WTC11 (cell line): ENCODE measurements around the gene TM9SF1. TPM values are rescaled to one million over a fixed set of nuclear protein-coding genes. Genes with fewer than 3 reads are reported as not detected.
A peak's percentile ranks its signal among the peaks of the same experiment; 100 is the strongest.

Source experiments
- ATF1 ChIP-seq: sonication (generic); formaldehyde crosslinking; IDR thresholded peaks from 2 replicates; pipeline ENCODE4 v1.8.1; 2023; ENCODE audit warnings: mild to moderate bottlenecking, moderate library complexity, missing genetic modification reagents
- CREB1 ChIP-seq: sonication (generic); formaldehyde crosslinking; IDR thresholded peaks from 2 replicates; pipeline ENCODE4 v1.8.0; 2023; ENCODE audit warnings: mild to moderate bottlenecking, missing genetic modification reagents
- CREM ChIP-seq: sonication (generic); formaldehyde crosslinking; IDR thresholded peaks from 2 replicates; pipeline ENCODE4 v1.8.1; 2022; ENCODE audit warnings: mild to moderate bottlenecking, missing genetic modification reagents, moderate library complexity
- ETV6 ChIP-seq: sonication (generic); formaldehyde crosslinking; IDR thresholded peaks from 2 replicates; pipeline ENCODE4 v1.8.1; 2022; ENCODE audit warnings: mild to moderate bottlenecking, missing genetic modification reagents
- FOXK1 ChIP-seq: sonication (generic); formaldehyde crosslinking; IDR thresholded peaks from 2 replicates; pipeline ENCODE4 v1.8.0; 2022; ENCODE audit warnings: mild to moderate bottlenecking, moderate library complexity, missing genetic modification reagents
- GABPB1 ChIP-seq: sonication (generic); formaldehyde crosslinking; IDR thresholded peaks from 2 replicates; pipeline ENCODE4 v1.8.1; 2023; ENCODE audit warnings: mild to moderate bottlenecking, missing genetic modification reagents
- GRHL2 ChIP-seq: fragments of 250-450 bp; sonication (Bioruptor Pico); IDR thresholded peaks from 2 replicates; pipeline ENCODE4 v1.8.0; 2022; ENCODE audit warnings: mild to moderate bottlenecking, moderate library complexity; ENCODE audit not compliant: insufficient replicate concordance, severe bottlenecking
- JUN ChIP-seq: sonication (generic); formaldehyde crosslinking; IDR thresholded peaks from 2 replicates; pipeline ENCODE4 v1.8.0; 2023; ENCODE audit warnings: mild to moderate bottlenecking, missing genetic modification reagents
- NFYB ChIP-seq: sonication (generic); formaldehyde crosslinking; conservative IDR thresholded peaks from 2 replicates; pipeline ENCODE4 v1.8.0; 2022; ENCODE audit warnings: low read depth, missing genetic modification reagents
- NR3C1 ChIP-seq: sonication (generic); formaldehyde crosslinking; conservative IDR thresholded peaks from 2 replicates; pipeline ENCODE4 v1.8.1; 2023; ENCODE audit warnings: low read depth, mild to moderate bottlenecking, missing genetic modification reagents
- RELA ChIP-seq: sonication (generic); formaldehyde crosslinking; IDR thresholded peaks from 2 replicates; pipeline ENCODE4 v1.8.1; 2022; ENCODE audit warnings: missing genetic modification reagents, mild to moderate bottlenecking, borderline replicate concordance
- SMAD4 ChIP-seq: sonication (generic); formaldehyde crosslinking; IDR thresholded peaks from 2 replicates; pipeline ENCODE4 v1.8.0; 2022; ENCODE audit warnings: mild to moderate bottlenecking, missing genetic modification reagents
- TCF7 ChIP-seq: sonication (generic); formaldehyde crosslinking; IDR thresholded peaks from 2 replicates; pipeline ENCODE4 v1.8.0; 2022; ENCODE audit warnings: mild to moderate bottlenecking, low read depth, missing genetic modification reagents, moderate library complexity
- TP53 ChIP-seq: sonication (generic); formaldehyde crosslinking; IDR thresholded peaks from 2 replicates; pipeline ENCODE4 v1.8.1; 2023; ENCODE audit warnings: mild to moderate bottlenecking, missing genetic modification reagents
- ZNF121 ChIP-seq: sonication (generic); formaldehyde crosslinking; IDR thresholded peaks from 2 replicates; pipeline ENCODE4 v1.8.0; 2023; ENCODE audit warnings: missing genetic modification reagents
- ZNF138 ChIP-seq: sonication (generic); formaldehyde crosslinking; conservative IDR thresholded peaks from 2 replicates; pipeline ENCODE4 v1.8.1; 2022; ENCODE audit warnings: mild to moderate bottlenecking, moderate library complexity, missing genetic modification reagents
- ZNF263 ChIP-seq: sonication (generic); formaldehyde crosslinking; IDR thresholded peaks from 2 replicates; pipeline ENCODE4 v1.8.1; 2022; ENCODE audit warnings: low read depth, mild to moderate bottlenecking, moderate library complexity, missing genetic modification reagents
- ZNF317 ChIP-seq: sonication (generic); formaldehyde crosslinking; IDR thresholded peaks from 2 replicates; pipeline ENCODE4 v1.8.1; 2023; ENCODE audit warnings: low read depth, mild to moderate bottlenecking, moderate library complexity, missing genetic modification reagents, borderline replicate concordance
- ZNF416 ChIP-seq: fragments of 250-450 bp; sonication (Bioruptor Pico); IDR thresholded peaks from 2 replicates; pipeline ENCODE4 v1.9.0; 2021; ENCODE audit warnings: mild to moderate bottlenecking, inconsistent platforms
- ZNF671 ChIP-seq: fragments of 250-450 bp; sonication (Bioruptor Pico); IDR thresholded peaks from 2 replicates; pipeline ENCODE4 v1.8.0; 2021; ENCODE audit warnings: mild to moderate bottlenecking
- total RNA-seq: library from RNA; stranded (reverse); gene quantifications from 3 replicates; pipeline ENCODE4 v1.2.3, GENCODE V29; 2021
- TF ChIP-seq, protein P1 (sequence below): fragments of 250-450 bp; sonication (Bioruptor Pico); IDR thresholded peaks from 2 replicates; pipeline ENCODE4 v1.9.0; 2021; ENCODE audit warnings: moderate library complexity, mild to moderate bottlenecking, inconsistent platforms, borderline replicate concordance
- TF ChIP-seq, protein P2 (sequence below): fragments of 250-450 bp; sonication (Bioruptor Pico); IDR thresholded peaks from 2 replicates; pipeline ENCODE4 v1.9.0; 2021; ENCODE audit warnings: mild to moderate bottlenecking
- TF ChIP-seq, protein P3 (sequence below): fragments of 250-450 bp; sonication (Bioruptor Pico); IDR thresholded peaks from 2 replicates; pipeline ENCODE4 v2.1.2; 2022; ENCODE audit warnings: mild to moderate bottlenecking, moderate library complexity
- TF ChIP-seq, protein P4 (sequence below): sonication (generic); formaldehyde crosslinking; IDR thresholded peaks from 2 replicates; pipeline ENCODE4 v1.8.0; 2023; ENCODE audit warnings: missing genetic modification reagents
- TF ChIP-seq, protein P5 (sequence below): fragments of 200-600 bp; IDR thresholded peaks from 2 replicates; pipeline ENCODE4 v1.8.0; 2022; ENCODE audit warnings: antibody characterized with exemption
- TF ChIP-seq, protein P6 (sequence below): fragments of 250-450 bp; sonication (Bioruptor Pico); IDR thresholded peaks from 2 replicates; pipeline ENCODE4 v1.9.0; 2021; ENCODE audit warnings: mild to moderate bottlenecking, borderline replicate concordance
- TF ChIP-seq, protein P7 (sequence below): fragments of 250-450 bp; sonication (Bioruptor Pico); IDR thresholded peaks from 2 replicates; pipeline ENCODE4 v1.9.0; 2021; ENCODE audit warnings: mild to moderate bottlenecking

TM9SF1 gene
- total RNA-seq, 1 experiment from 2014 or later, result 27.9 TPM

DNA sequence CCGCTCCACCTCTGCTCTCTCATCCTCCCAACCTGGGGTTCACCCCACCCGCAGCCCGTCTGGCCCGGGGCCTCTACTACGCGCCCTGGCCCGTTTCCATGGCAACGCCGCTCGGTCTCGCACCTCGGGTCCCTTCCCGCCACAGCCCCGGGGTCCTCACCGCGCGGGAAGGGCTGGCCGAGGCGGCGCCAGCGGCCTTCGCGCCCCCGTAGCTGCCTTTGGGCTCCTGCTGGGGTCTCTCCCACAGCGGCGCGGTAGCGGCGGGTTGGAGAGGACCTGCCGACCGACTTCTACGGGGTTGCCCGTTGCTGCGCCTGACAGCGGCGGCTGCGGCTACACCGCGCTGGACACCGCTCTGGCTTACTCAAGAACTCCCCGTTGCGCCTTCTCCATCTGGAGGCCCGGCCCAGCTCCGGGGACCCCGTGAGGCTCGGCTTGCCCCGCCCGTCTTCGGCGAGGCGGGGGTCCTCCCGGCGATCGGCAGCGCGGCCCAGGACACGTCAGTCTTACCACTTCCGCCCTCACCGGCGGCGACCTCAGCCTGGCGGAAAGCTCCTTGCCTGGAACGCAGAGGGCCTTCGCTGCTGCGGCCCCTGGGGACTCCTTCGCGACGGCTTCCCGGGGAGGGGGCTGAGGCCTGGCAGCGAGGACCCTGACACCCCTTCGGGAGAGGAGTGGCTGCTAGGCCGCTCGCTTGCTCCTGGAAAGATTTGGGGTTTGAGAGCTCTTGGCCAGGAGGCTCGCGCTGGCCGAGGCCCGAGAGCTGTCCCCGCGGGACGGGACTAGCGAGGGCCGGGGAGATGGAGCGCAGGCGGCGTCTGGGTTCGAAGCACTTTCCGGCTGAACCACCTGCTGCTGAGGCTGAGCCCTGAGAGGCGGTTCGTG, at the start of gene TM9SF1 (continued):
- TF ChIP-seq NR3C1 (CRISPR knock-in tag), result no peak; the same call in 1 of the 2 replicates
- TF ChIP-seq ZNF671 (CRISPR knock-in tag), result no peak
- 0 out of 2 replicates have a peak, but pooled peaks have one; percentile 3 for TF ChIP-seq ZNF138
- TF ChIP-seq, protein P1, sequence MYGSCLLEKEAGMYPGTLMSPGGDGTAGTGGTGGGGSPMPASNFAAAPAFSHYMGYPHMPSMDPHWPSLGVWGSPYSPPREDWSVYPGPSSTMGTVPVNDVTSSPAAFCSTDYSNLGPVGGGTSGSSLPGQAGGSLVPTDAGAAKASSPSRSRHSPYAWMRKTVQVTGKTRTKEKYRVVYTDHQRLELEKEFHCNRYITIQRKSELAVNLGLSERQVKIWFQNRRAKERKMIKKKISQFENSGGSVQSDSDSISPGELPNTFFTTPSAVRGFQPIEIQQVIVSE (CRISPR knock-in tag), result 0 out of 2 replicates have a peak, but pooled peaks have one; percentile 43
- TF ChIP-seq, protein P2, sequence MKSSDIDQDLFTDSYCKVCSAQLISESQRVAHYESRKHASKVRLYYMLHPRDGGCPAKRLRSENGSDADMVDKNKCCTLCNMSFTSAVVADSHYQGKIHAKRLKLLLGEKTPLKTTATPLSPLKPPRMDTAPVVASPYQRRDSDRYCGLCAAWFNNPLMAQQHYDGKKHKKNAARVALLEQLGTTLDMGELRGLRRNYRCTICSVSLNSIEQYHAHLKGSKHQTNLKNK, result no peak
- TF ChIP-seq TP53 (CRISPR knock-in tag), result peak; percentile 89; the same call in 1 of the 2 replicates
- peak; percentile 66; the same call in 1 of the 2 replicates for TF ChIP-seq SMAD4 (CRISPR knock-in tag)
- TF ChIP-seq CREB1, result no peak
- TF ChIP-seq, protein P3, sequence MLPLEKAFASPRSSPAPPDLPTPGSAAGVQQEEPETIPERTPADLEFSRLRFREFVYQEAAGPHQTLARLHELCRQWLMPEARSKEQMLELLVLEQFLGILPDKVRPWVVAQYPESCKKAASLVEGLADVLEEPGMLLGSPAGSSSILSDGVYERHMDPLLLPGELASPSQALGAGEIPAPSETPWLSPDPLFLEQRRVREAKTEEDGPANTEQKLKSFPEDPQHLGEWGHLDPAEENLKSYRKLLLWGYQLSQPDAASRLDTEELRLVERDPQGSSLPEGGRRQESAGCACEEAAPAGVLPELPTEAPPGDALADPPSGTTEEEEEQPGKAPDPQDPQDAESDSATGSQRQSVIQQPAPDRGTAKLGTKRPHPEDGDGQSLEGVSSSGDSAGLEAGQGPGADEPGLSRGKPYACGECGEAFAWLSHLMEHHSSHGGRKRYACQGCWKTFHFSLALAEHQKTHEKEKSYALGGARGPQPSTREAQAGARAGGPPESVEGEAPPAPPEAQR (CRISPR knock-in tag), result no peak
- peak; percentile 61; the same call in 1 of the 2 replicates for TF ChIP-seq CREM
- peak; percentile 42; the same call in 1 of the 2 replicates for TF ChIP-seq JUN (CRISPR knock-in tag)
- no peak for TF ChIP-seq GRHL2 (CRISPR knock-in tag)
- TF ChIP-seq, protein P4, sequence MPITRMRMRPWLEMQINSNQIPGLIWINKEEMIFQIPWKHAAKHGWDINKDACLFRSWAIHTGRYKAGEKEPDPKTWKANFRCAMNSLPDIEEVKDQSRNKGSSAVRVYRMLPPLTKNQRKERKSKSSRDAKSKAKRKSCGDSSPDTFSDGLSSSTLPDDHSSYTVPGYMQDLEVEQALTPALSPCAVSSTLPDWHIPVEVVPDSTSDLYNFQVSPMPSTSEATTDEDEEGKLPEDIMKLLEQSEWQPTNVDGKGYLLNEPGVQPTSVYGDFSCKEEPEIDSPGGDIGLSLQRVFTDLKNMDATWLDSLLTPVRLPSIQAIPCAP (CRISPR knock-in tag), result peak; percentile 87; the same call in 1 of the 2 replicates
- no peak for TF ChIP-seq ZNF416
- no peak for TF ChIP-seq FOXK1 (CRISPR knock-in tag)
- TF ChIP-seq ZNF317 (CRISPR knock-in tag), result 0 out of 2 replicates have a peak, but pooled peaks have one; percentile 10
- TF ChIP-seq, protein P5, sequence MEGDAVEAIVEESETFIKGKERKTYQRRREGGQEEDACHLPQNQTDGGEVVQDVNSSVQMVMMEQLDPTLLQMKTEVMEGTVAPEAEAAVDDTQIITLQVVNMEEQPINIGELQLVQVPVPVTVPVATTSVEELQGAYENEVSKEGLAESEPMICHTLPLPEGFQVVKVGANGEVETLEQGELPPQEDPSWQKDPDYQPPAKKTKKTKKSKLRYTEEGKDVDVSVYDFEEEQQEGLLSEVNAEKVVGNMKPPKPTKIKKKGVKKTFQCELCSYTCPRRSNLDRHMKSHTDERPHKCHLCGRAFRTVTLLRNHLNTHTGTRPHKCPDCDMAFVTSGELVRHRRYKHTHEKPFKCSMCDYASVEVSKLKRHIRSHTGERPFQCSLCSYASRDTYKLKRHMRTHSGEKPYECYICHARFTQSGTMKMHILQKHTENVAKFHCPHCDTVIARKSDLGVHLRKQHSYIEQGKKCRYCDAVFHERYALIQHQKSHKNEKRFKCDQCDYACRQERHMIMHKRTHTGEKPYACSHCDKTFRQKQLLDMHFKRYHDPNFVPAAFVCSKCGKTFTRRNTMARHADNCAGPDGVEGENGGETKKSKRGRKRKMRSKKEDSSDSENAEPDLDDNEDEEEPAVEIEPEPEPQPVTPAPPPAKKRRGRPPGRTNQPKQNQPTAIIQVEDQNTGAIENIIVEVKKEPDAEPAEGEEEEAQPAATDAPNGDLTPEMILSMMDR, result no peak
- TF ChIP-seq RELA (CRISPR knock-in tag), result peak; percentile 70; the same call in 1 of the 2 replicates
- no peak for TF ChIP-seq NFYB (CRISPR knock-in tag)
- TF ChIP-seq, protein P6, sequence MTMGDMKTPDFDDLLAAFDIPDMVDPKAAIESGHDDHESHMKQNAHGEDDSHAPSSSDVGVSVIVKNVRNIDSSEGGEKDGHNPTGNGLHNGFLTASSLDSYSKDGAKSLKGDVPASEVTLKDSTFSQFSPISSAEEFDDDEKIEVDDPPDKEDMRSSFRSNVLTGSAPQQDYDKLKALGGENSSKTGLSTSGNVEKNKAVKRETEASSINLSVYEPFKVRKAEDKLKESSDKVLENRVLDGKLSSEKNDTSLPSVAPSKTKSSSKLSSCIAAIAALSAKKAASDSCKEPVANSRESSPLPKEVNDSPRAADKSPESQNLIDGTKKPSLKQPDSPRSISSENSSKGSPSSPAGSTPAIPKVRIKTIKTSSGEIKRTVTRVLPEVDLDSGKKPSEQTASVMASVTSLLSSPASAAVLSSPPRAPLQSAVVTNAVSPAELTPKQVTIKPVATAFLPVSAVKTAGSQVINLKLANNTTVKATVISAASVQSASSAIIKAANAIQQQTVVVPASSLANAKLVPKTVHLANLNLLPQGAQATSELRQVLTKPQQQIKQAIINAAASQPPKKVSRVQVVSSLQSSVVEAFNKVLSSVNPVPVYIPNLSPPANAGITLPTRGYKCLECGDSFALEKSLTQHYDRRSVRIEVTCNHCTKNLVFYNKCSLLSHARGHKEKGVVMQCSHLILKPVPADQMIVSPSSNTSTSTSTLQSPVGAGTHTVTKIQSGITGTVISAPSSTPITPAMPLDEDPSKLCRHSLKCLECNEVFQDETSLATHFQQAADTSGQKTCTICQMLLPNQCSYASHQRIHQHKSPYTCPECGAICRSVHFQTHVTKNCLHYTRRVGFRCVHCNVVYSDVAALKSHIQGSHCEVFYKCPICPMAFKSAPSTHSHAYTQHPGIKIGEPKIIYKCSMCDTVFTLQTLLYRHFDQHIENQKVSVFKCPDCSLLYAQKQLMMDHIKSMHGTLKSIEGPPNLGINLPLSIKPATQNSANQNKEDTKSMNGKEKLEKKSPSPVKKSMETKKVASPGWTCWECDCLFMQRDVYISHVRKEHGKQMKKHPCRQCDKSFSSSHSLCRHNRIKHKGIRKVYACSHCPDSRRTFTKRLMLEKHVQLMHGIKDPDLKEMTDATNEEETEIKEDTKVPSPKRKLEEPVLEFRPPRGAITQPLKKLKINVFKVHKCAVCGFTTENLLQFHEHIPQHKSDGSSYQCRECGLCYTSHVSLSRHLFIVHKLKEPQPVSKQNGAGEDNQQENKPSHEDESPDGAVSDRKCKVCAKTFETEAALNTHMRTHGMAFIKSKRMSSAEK, result no peak
- TF ChIP-seq, protein P7, sequence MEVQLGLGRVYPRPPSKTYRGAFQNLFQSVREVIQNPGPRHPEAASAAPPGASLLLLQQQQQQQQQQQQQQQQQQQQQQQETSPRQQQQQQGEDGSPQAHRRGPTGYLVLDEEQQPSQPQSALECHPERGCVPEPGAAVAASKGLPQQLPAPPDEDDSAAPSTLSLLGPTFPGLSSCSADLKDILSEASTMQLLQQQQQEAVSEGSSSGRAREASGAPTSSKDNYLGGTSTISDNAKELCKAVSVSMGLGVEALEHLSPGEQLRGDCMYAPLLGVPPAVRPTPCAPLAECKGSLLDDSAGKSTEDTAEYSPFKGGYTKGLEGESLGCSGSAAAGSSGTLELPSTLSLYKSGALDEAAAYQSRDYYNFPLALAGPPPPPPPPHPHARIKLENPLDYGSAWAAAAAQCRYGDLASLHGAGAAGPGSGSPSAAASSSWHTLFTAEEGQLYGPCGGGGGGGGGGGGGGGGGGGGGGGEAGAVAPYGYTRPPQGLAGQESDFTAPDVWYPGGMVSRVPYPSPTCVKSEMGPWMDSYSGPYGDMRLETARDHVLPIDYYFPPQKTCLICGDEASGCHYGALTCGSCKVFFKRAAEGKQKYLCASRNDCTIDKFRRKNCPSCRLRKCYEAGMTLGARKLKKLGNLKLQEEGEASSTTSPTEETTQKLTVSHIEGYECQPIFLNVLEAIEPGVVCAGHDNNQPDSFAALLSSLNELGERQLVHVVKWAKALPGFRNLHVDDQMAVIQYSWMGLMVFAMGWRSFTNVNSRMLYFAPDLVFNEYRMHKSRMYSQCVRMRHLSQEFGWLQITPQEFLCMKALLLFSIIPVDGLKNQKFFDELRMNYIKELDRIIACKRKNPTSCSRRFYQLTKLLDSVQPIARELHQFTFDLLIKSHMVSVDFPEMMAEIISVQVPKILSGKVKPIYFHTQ, result no peak
- TF ChIP-seq ZNF263 (CRISPR knock-in tag), result no peak; the same call in 1 of the 2 replicates
- TF ChIP-seq TCF7 (CRISPR knock-in tag), result no peak
- TF ChIP-seq ZNF121, result no peak
- peak; percentile 89 for TF ChIP-seq GABPB1 (CRISPR knock-in tag)
- no peak for TF ChIP-seq ATF1 (CRISPR knock-in tag)
- peak; percentile 93 for TF ChIP-seq ETV6 (CRISPR knock-in tag)
